Stimulated activated naive B cell treated with anti-CD40 and anti-IgM and Interleukin-4, amounts not matched to agents 10 μg/mL and 1 μg/mL and 100 μg/mL, for 72 hours (primary cell): Measurements from ENCODE around the gene OR5D14.

Experiments used
- ATAC-seq, 2 donors: fragments of 150-1000 bp; cut with Tn5 transposase; replicated peaks; 2 replicates each; pipeline ENCODE4 v1.10.0; 2021; ENCODE audit warnings: moderate library complexity in 1 of 2
- DNase-seq: peaks from one replicate; pipeline ENCODE4 v3.0.0; 2021
- H3K27ac Mint-ChIP-seq: one replicate; pipeline ENCODE4 v1.8.0; 2022; ENCODE audit warnings: mild to moderate bottlenecking, mixed read lengths
- H3K27me3 Mint-ChIP-seq, 2 donors: one replicate each; pipeline ENCODE4 v1.8.0; 2022; ENCODE audit warnings: mixed read lengths in 2 of 2
- H3K36me3 Mint-ChIP-seq, 2 donors: one replicate each; pipeline ENCODE4 v1.8.0; 2022; ENCODE audit warnings: mixed read lengths in 2 of 2, mild to moderate bottlenecking in 1 of 2
- H3K4me1 Mint-ChIP-seq, 2 donors: one replicate each; pipeline ENCODE4 v1.8.0; 2022; ENCODE audit warnings: mixed read lengths in 2 of 2, mild to moderate bottlenecking in 1 of 2
- H3K4me3 Mint-ChIP-seq, 2 donors: one replicate each; pipeline ENCODE4 v1.8.0; 2022; ENCODE audit warnings: mild to moderate bottlenecking in 2 of 2, mixed read lengths in 2 of 2, moderate library complexity in 1 of 2
- H3K9me3 Mint-ChIP-seq, 2 donors: one replicate each; pipeline ENCODE4 v1.8.0; 2022; ENCODE audit warnings: mixed read lengths in 2 of 2, mild to moderate bottlenecking in 1 of 2

Gene OR5D14

GRCh38 chr11:55795256-55795655 lies at the start of gene OR5D14:
Gene OR5D14 (plus strand): TSS chr11:55795556. CDS start chr11:55795556, 0 bp downstream.
- no peak within 1 kb of the TSS for H3K4me3 Mint-ChIP-seq
- H3K27ac Mint-ChIP-seq = no peak within 1 kb of the TSS
- H3K4me1 Mint-ChIP-seq = no peaks in the 10 kb centered on the region
- peaks cover 10 to 12% of the 10 kb centered on the region in 2 donors for H3K9me3 Mint-ChIP-seq
- no peaks in the 10 kb centered on the region for H3K27me3 Mint-ChIP-seq
- no peak for DNase-seq
- no peaks in the 10 kb centered on the region for H3K36me3 Mint-ChIP-seq
- ATAC-seq = no peak

- no peak within 1 kb of the TSS for H3K27ac Mint-ChIP-seq
- H3K27me3 Mint-ChIP-seq = no peaks in the 10 kb centered on the region
- no peak for ATAC-seq
Measured at GRCh38 chr11:55773138-55773537, 22.2 kb upstream of the OR5D14 start, which contains the start of gene OR5D13. Gene OR5D13 (plus strand): TSS chr11:55773438. CDS start chr11:55773438, 0 bp downstream.

GRCh38 chr11:55791606-55792005 lies 3.8 kb upstream of the OR5D14 start:
- Mint-ChIP-seq H3K27ac (no peak overlapping the region), H3K4me1 (no peaks in the 10 kb centered on the region), H3K36me3 (no peaks in the 10 kb centered on the region), H3K27me3 (no peaks in the 10 kb centered on the region), H3K9me3 (peaks cover 5 to 8% of the 10 kb centered on the region in 2 donors), H3K4me3 (no peak overlapping the region)
- ATAC-seq (no peak), DNase-seq (no peak)

More at GRCh38 chr11:55773138-55773537, 22.2 kb upstream of the OR5D14 start, which contains the start of gene OR5D13:
- Mint-ChIP-seq H3K4me3 (no peak within 1 kb of the TSS), H3K4me1 (no peaks in the 10 kb centered on the region), H3K9me3 (peaks cover 3 to 5% of the 10 kb centered on the region in 2 donors), H3K36me3 (no peaks in the 10 kb centered on the region)
- DNase-seq = no peak

- ATAC-seq = no peak
- Mint-ChIP-seq H3K9me3 (peaks cover 5 to 6% of the 10 kb centered on the region in 2 donors), H3K36me3 (no peaks in the 10 kb centered on the region), H3K27ac (no peak overlapping the region), H3K4me3 (no peak overlapping the region), H3K27me3 (no peaks in the 10 kb centered on the region), H3K4me1 (no peaks in the 10 kb centered on the region)
- DNase-seq = no peak
Measured at GRCh38 chr11:55793321-55793720, 2.0 kb upstream of the OR5D14 start.

- H3K4me3 Mint-ChIP-seq = no peak overlapping the region
- no peak overlapping the region for H3K27ac Mint-ChIP-seq
- no peaks in the 10 kb centered on the region for H3K4me1 Mint-ChIP-seq
- peaks cover 18 to 22% of the 10 kb centered on the region in 2 donors for H3K9me3 Mint-ChIP-seq
- DNase-seq (no peak), ATAC-seq (no peak)
- no peaks in the 10 kb centered on the region for H3K27me3 Mint-ChIP-seq
- no peaks in the 10 kb centered on the region for H3K36me3 Mint-ChIP-seq
Measured at GRCh38 chr11:55806248-55806647, 10.9 kb downstream of the OR5D14 start.

GRCh38 chr11:55811067-55811466 lies 15.7 kb downstream of the OR5D14 start, which contains the start of gene OR5L1:
Gene OR5L1 (plus strand): TSS chr11:55811367. CDS start chr11:55811467, 100 bp downstream.
- no peak within 1 kb of the TSS for H3K27ac Mint-ChIP-seq
- no peaks in the 10 kb centered on the region for H3K27me3 Mint-ChIP-seq
- H3K9me3 Mint-ChIP-seq = peaks cover 11 to 14% of the 10 kb centered on the region in 2 donors
- no peak within 1 kb of the TSS for H3K4me3 Mint-ChIP-seq
- no peaks in the 10 kb centered on the region for H3K4me1 Mint-ChIP-seq
- no peak for DNase-seq
- H3K36me3 Mint-ChIP-seq = no peaks in the 10 kb centered on the region
- no peak for ATAC-seq

GRCh38 chr11:55819330-55819729 lies 24.0 kb downstream of the OR5D14 start, which contains the start of gene OR5D18:
Gene OR5D18 (plus strand): TSS chr11:55819630. CDS start chr11:55819630, 0 bp downstream.
- Mint-ChIP-seq H3K4me1 (no peaks in the 10 kb centered on the region), H3K9me3 (peaks cover 8 to 11% of the 10 kb centered on the region in 2 donors), H3K4me3 (no peak within 1 kb of the TSS), H3K27ac (no peak within 1 kb of the TSS), H3K27me3 (no peaks in the 10 kb centered on the region), H3K36me3 (no peaks in the 10 kb centered on the region)
- ATAC-seq (no peak), DNase-seq (no peak)

- H3K4me1 Mint-ChIP-seq = no peaks in the 10 kb centered on the region
- H3K9me3 Mint-ChIP-seq = peaks cover 4 to 6% of the 10 kb centered on the region in 2 donors
- ATAC-seq = no peak
- H3K27me3 Mint-ChIP-seq = no peaks in the 10 kb centered on the region
- H3K36me3 Mint-ChIP-seq = no peaks in the 10 kb centered on the region
- H3K27ac Mint-ChIP-seq = no peak within 1 kb of the TSS
- DNase-seq = no peak
- no peak within 1 kb of the TSS for H3K4me3 Mint-ChIP-seq
Measured at GRCh38 chr11:55826919-55827318, 31.6 kb downstream of the OR5D14 start, which contains the start of gene OR5L2. Gene OR5L2 (plus strand): TSS chr11:55827219. CDS start chr11:55827219, 0 bp downstream.

- H3K36me3 Mint-ChIP-seq = no peaks in the 10 kb centered on the region
- ATAC-seq (no peak), DNase-seq (no peak)
- H3K4me1 Mint-ChIP-seq = no peaks in the 10 kb centered on the region
- H3K4me3 Mint-ChIP-seq = no peak within 1 kb of the TSS
- H3K27ac Mint-ChIP-seq = no peak within 1 kb of the TSS
- peaks cover 8 to 10% of the 10 kb centered on the region in 2 donors for H3K9me3 Mint-ChIP-seq
- H3K27me3 Mint-ChIP-seq = no peaks in the 10 kb centered on the region
Measured at GRCh38 chr11:55838452-55838851, 43.1 kb downstream of the OR5D14 start, which contains the start of gene OR5D16. Gene OR5D16 (plus strand): TSS chr11:55838752. CDS start chr11:55838752, 0 bp downstream.
